H9 (cell line): ENCODE data around the gene YES1. TPM values are rescaled to one million over a fixed set of nuclear protein-coding genes. Genes with fewer than 3 reads are reported as not detected.

Experiments used
- DNase-seq: peaks from one replicate; pipeline ENCODE4 v3.0.0-alpha.2; 2017
- H2AFZ ChIP-seq: one replicate; pipeline ENCODE4 v1.6.1; 2013; ENCODE audit warnings: mild to moderate bottlenecking, low read length, control low read depth, moderate library complexity
- H2AK5ac ChIP-seq: 2 replicates; pipeline ENCODE4 v1.6.1; 2013; ENCODE audit warnings: low read length, control low read depth, mixed read lengths; ENCODE audit not compliant: insufficient read length
- H2BK120ac ChIP-seq: one replicate; pipeline ENCODE4 v1.6.1; 2013; ENCODE audit warnings: low read depth, mild to moderate bottlenecking, low read length, control low read depth, inconsistent platforms; ENCODE audit not compliant: poor library complexity, severe bottlenecking
- H2BK12ac ChIP-seq: 2 replicates; pipeline ENCODE4 v1.6.1; 2013; ENCODE audit warnings: low read length, control low read depth, mixed read lengths, low read depth; ENCODE audit not compliant: insufficient read length
- H2BK15ac ChIP-seq: 2 replicates; pipeline ENCODE4 v1.6.1; 2013; ENCODE audit warnings: low read depth, low read length, control low read depth
- H2BK20ac ChIP-seq: one replicate; pipeline ENCODE4 v1.6.1; 2013; ENCODE audit warnings: low read depth, mild to moderate bottlenecking, low read length, control low read depth, inconsistent platforms; ENCODE audit not compliant: poor library complexity, severe bottlenecking
- H2BK5ac ChIP-seq: 2 replicates; pipeline ENCODE4 v1.6.1; 2013; ENCODE audit warnings: low read length, control low read depth, mixed read lengths; ENCODE audit not compliant: insufficient read length
- H3K14ac ChIP-seq: 2 replicates; pipeline ENCODE4 v1.6.1; 2013; ENCODE audit warnings: low read length, control low read depth; ENCODE audit not compliant: insufficient read depth
- H3K18ac ChIP-seq: 2 replicates; pipeline ENCODE4 v1.6.1; 2013; ENCODE audit warnings: low read depth, mild to moderate bottlenecking, mixed read lengths, low read length, control low read depth; ENCODE audit not compliant: insufficient read length
- H3K23ac ChIP-seq: 2 replicates; pipeline ENCODE4 v1.6.1; 2013; ENCODE audit warnings: low read length, control low read depth, mixed read lengths, low read depth; ENCODE audit not compliant: insufficient read length
- H3K23me2 ChIP-seq: 2 replicates; pipeline ENCODE4 v1.6.1; 2013; ENCODE audit warnings: low read depth, mild to moderate bottlenecking, mixed read lengths, low read length, control low read depth; ENCODE audit not compliant: insufficient read length, poor library complexity, severe bottlenecking
- H3K27ac ChIP-seq: 2 replicates; pipeline ENCODE4 v1.5.1; 2013; ENCODE audit warnings: low read length, control low read depth, mixed read lengths, low read depth; ENCODE audit not compliant: insufficient read length
- H3K27me3 ChIP-seq: 2 replicates; pipeline ENCODE4 v1.6.1; 2013; ENCODE audit warnings: low read length, control low read depth, inconsistent platforms; ENCODE audit not compliant: insufficient read depth
- H3K4ac ChIP-seq: 2 replicates; pipeline ENCODE4 v1.6.1; 2013; ENCODE audit warnings: low read depth, mild to moderate bottlenecking, control low read depth, inconsistent platforms, low read length, moderate library complexity
- H3K4me1 ChIP-seq: 2 replicates; pipeline ENCODE4 v1.6.1; 2013; ENCODE audit warnings: low read length, control low read depth, inconsistent platforms; ENCODE audit not compliant: insufficient read depth
- H3K4me2 ChIP-seq: 2 replicates; pipeline ENCODE4 v1.6.1; 2013; ENCODE audit warnings: low read length, control low read depth, mixed read lengths; ENCODE audit not compliant: insufficient read length, insufficient read depth
- H3K56ac ChIP-seq: 2 replicates; pipeline ENCODE4 v1.6.1; 2013; ENCODE audit warnings: low read depth, mild to moderate bottlenecking, mixed read lengths, low read length, control low read depth; ENCODE audit not compliant: insufficient read length
- H3K79me1 ChIP-seq: 2 replicates; pipeline ENCODE4 v1.6.1; 2013; ENCODE audit warnings: low read depth, mild to moderate bottlenecking, moderate library complexity, low read length, control low read depth, inconsistent platforms; ENCODE audit not compliant: insufficient read depth, poor library complexity, severe bottlenecking
- H3K79me2 ChIP-seq: 2 replicates; pipeline ENCODE4 v1.6.1; 2013; ENCODE audit warnings: low read length, control low read depth, inconsistent platforms; ENCODE audit not compliant: insufficient read depth
- H3K9ac ChIP-seq: 2 replicates; pipeline ENCODE4 v1.6.1; 2013; ENCODE audit warnings: low read length, control low read depth, mixed read lengths; ENCODE audit not compliant: insufficient read length; ENCODE audit errors: extremely low read depth
- H3K9me3 ChIP-seq: one replicate; pipeline ENCODE4 v1.6.1; 2013; ENCODE audit warnings: low read depth, low read length, inconsistent platforms; ENCODE audit not compliant: control insufficient read depth
- H3T11ph ChIP-seq: one replicate; pipeline ENCODE4 v1.6.1; 2013; ENCODE audit warnings: mild to moderate bottlenecking, low read length, control low read depth, inconsistent platforms
- H4K20me1 ChIP-seq: one replicate; pipeline ENCODE4 v1.6.1; 2013; ENCODE audit not compliant: control insufficient read depth, insufficient read length, insufficient read depth
- H4K5ac ChIP-seq: 2 replicates; pipeline ENCODE4 v1.6.1; 2013; ENCODE audit warnings: low read depth, mild to moderate bottlenecking, mixed read lengths, low read length, control low read depth; ENCODE audit not compliant: insufficient read length
- H4K8ac ChIP-seq: replicated peaks from 2 replicates; pipeline ENCODE4 v1.6.1; 2013; ENCODE audit warnings: low read length, control low read depth, mixed read lengths, low read depth; ENCODE audit not compliant: insufficient read length
- H4K91ac ChIP-seq: 2 replicates; pipeline ENCODE4 v1.6.1; 2013; ENCODE audit warnings: low read depth, mild to moderate bottlenecking, moderate library complexity, mixed read lengths, low read length, control low read depth; ENCODE audit not compliant: insufficient read length
- H3K27ac Mint-ChIP-seq, 3 experiments: 2 replicates in 2 of 3; 3 replicates in 1 of 3; pipeline ENCODE4 v1.8.0; 2020 to 2021; ENCODE audit warnings: mixed read lengths in 3 of 3, mild to moderate bottlenecking in 1 of 3, moderate library complexity in 1 of 3
- H3K27me3 Mint-ChIP-seq: 2 replicates; pipeline ENCODE4 v1.8.0; 2021; ENCODE audit warnings: low read depth, mild to moderate bottlenecking, moderate library complexity, mixed read lengths
- H3K36me3 Mint-ChIP-seq, 3 experiments: 2 replicates in 2 of 3; 3 replicates in 1 of 3; pipeline ENCODE4 v1.8.0; 2020 to 2021; ENCODE audit warnings: low read depth in 3 of 3, mixed read lengths in 3 of 3; ENCODE audit not compliant: insufficient read depth in 1 of 3
- H3K4me1 Mint-ChIP-seq, 2 experiments: 2 replicates each; pipeline ENCODE4 v1.8.0; 2020; ENCODE audit warnings: mixed read lengths in 2 of 2
- H3K4me3 Mint-ChIP-seq, 2 experiments: 2 replicates in 1 of 2; 3 replicates in 1 of 2; pipeline ENCODE4 v1.8.0; 2020 to 2021; ENCODE audit warnings: mild to moderate bottlenecking in 2 of 2, mixed read lengths in 2 of 2, moderate library complexity in 1 of 2
- H3K9me3 Mint-ChIP-seq, 2 experiments: 2 replicates in 1 of 2; 3 replicates in 1 of 2; pipeline ENCODE4 v1.8.0; 2020; ENCODE audit warnings: mild to moderate bottlenecking in 2 of 2, mixed read lengths in 2 of 2, moderate library complexity in 1 of 2
- WGBS: extraction: QIAGEN DNeasy Blood & Tissue Kit; methylation state at CpG from one replicate; pipeline ENCODE4 v1.1.7; 2013; ENCODE audit warnings: missing lambda C conversion rate, low lambda C conversion rate, mixed read lengths; ENCODE audit not compliant: insufficient read length; ENCODE audit errors: extremely low coverage; 5-methylcytosine and 5-hydroxymethylcytosine counted together
- total RNA-seq: library from RNA; stranded (reverse); gene quantifications from 2 replicates; pipeline ENCODE4 v1.2.1, GENCODE V29; 2021
- TF ChIP-seq, protein P1 (sequence below): fragments of 200-600 bp; sonication (generic); conservative IDR thresholded peaks from 3 replicates; pipeline ENCODE4 v1.8.0; 2021; ENCODE audit warnings: antibody characterized with exemption, mild to moderate bottlenecking

Gene YES1
- total RNA-seq, 1 experiment from 2014 or later, result 86.9 TPM

DNA sequence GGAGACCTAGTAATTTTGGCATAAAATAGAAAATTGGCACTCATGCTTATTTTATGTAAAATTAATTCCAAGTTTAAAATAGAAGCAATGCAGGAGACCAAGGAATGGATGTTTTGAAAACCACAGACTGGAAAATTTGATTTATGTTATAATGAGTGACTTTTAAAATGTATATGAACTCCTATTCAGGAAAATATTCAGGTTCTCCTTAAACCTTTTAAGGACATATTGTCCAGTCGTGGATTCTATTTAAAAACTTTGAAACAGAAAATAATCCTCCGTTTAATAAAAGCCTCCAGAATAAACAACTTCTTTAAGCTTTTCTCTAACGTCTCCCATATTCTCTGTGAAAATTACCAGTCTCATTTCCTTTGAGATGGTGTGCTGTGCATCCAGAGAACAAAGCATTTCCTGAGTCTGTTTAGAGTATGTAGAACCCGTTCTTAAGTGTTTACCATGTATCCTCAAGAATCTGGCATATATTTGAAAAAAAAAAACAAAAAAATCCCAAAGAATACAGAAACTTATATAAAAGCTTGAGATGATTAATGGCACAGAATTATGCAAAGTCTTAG lies 8.6 kb upstream of the YES1 start:
- no peaks in the 10 kb centered on the region for H4K20me1 ChIP-seq
- no peak overlapping the region for H4K8ac ChIP-seq
- no peak overlapping the region for H3K4me2 ChIP-seq
- no peak overlapping the region for H3K27ac Mint-ChIP-seq
- H4K5ac ChIP-seq, result no peak overlapping the region
- H3K56ac ChIP-seq, result no peak overlapping the region
- H3T11ph ChIP-seq, result no peak overlapping the region
- no peak for DNase-seq
- no peak overlapping the region for H3K4me3 Mint-ChIP-seq
- H3K27ac ChIP-seq, result no peak overlapping the region
- no peaks in the 10 kb centered on the region for H3K36me3 Mint-ChIP-seq
- H3K23me2 ChIP-seq, result no peaks in the 10 kb centered on the region
- H3K9me3 Mint-ChIP-seq, result no peaks in the 10 kb centered on the region
- H3K4me1 ChIP-seq, result no peaks in the 10 kb centered on the region
- WGBS, result no CpG with 5 or more reads among the region's 4 CpGs
- peaks cover 0 to 3% of the 10 kb centered on the region in 2 experiments; a peak in 1 of 4 replicates for H3K4me1 Mint-ChIP-seq
- H3K4ac ChIP-seq, result no peak overlapping the region
- H3K23ac ChIP-seq, result no peak overlapping the region
- H2BK120ac ChIP-seq, result no peak overlapping the region
- H3K9ac ChIP-seq, result no peak overlapping the region
- no peaks in the 10 kb centered on the region for H3K27me3 ChIP-seq
- no peaks in the 10 kb centered on the region for H3K9me3 ChIP-seq
- no peak overlapping the region for H2BK5ac ChIP-seq
- H3K79me1 ChIP-seq, result no peaks in the 10 kb centered on the region
- no peak overlapping the region for H2BK20ac ChIP-seq
- no peak overlapping the region for H2AFZ ChIP-seq
- TF ChIP-seq, protein P1, sequence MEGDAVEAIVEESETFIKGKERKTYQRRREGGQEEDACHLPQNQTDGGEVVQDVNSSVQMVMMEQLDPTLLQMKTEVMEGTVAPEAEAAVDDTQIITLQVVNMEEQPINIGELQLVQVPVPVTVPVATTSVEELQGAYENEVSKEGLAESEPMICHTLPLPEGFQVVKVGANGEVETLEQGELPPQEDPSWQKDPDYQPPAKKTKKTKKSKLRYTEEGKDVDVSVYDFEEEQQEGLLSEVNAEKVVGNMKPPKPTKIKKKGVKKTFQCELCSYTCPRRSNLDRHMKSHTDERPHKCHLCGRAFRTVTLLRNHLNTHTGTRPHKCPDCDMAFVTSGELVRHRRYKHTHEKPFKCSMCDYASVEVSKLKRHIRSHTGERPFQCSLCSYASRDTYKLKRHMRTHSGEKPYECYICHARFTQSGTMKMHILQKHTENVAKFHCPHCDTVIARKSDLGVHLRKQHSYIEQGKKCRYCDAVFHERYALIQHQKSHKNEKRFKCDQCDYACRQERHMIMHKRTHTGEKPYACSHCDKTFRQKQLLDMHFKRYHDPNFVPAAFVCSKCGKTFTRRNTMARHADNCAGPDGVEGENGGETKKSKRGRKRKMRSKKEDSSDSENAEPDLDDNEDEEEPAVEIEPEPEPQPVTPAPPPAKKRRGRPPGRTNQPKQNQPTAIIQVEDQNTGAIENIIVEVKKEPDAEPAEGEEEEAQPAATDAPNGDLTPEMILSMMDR, result no peak
- H2BK15ac ChIP-seq, result no peak overlapping the region
- no peak overlapping the region for H3K18ac ChIP-seq
- H4K91ac ChIP-seq, result no peak overlapping the region
- no peak overlapping the region for H2AK5ac ChIP-seq
- H3K27me3 Mint-ChIP-seq, result no peaks in the 10 kb centered on the region; the same call in 1 of the 2 replicates
- no peaks in the 10 kb centered on the region for H3K79me2 ChIP-seq
- no peak overlapping the region for H2BK12ac ChIP-seq
- H3K14ac ChIP-seq, result no peak overlapping the region
